NCI-H345 treated with DMSO at 0.1 percent for 48 hours (cell line): ENCODE measurements around the gene NGLY1.
A peak's percentile ranks its signal among the peaks of the same experiment; 100 is the strongest.

ENCODE experiments used
- DNase-seq: peaks from one replicate; lab custom pipeline; 2025; ENCODE audit not compliant: unreplicated experiment; lab: John Stamatoyannopoulos, UW

The NGLY1 gene, protein sequence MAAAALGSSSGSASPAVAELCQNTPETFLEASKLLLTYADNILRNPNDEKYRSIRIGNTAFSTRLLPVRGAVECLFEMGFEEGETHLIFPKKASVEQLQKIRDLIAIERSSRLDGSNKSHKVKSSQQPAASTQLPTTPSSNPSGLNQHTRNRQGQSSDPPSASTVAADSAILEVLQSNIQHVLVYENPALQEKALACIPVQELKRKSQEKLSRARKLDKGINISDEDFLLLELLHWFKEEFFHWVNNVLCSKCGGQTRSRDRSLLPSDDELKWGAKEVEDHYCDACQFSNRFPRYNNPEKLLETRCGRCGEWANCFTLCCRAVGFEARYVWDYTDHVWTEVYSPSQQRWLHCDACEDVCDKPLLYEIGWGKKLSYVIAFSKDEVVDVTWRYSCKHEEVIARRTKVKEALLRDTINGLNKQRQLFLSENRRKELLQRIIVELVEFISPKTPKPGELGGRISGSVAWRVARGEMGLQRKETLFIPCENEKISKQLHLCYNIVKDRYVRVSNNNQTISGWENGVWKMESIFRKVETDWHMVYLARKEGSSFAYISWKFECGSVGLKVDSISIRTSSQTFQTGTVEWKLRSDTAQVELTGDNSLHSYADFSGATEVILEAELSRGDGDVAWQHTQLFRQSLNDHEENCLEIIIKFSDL

GRCh38 chr3:25782938-25783660 lies at the start of gene NGLY1:
Gene NGLY1, minus strand, starts transcription at chr3:25783443. Its CDS starts 53 bp downstream, at chr3:25783390.
- peak; percentile 19 for DNase-seq

DNA sequence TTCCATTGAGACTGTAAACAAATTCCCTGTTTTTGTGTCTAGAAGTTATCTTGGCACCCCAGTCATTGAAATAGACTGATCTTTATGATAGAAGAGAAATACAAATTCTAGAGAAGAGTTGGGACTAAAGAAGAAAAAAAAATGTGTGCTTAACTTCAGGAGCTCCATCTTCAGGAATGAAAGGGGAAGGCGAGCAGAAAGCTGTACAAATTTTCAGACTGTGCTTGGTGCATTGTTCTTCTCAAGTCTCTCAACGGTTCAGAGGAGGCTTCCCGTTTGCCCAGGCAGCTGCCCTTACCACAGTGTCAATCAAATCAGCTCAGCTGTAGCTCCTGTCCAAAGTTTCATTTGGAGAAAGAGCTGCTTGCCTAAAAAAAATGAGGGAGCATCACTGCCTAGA lies 48.3 kb upstream of the NGLY1 start:
- peak; percentile 16 for DNase-seq

DNA sequence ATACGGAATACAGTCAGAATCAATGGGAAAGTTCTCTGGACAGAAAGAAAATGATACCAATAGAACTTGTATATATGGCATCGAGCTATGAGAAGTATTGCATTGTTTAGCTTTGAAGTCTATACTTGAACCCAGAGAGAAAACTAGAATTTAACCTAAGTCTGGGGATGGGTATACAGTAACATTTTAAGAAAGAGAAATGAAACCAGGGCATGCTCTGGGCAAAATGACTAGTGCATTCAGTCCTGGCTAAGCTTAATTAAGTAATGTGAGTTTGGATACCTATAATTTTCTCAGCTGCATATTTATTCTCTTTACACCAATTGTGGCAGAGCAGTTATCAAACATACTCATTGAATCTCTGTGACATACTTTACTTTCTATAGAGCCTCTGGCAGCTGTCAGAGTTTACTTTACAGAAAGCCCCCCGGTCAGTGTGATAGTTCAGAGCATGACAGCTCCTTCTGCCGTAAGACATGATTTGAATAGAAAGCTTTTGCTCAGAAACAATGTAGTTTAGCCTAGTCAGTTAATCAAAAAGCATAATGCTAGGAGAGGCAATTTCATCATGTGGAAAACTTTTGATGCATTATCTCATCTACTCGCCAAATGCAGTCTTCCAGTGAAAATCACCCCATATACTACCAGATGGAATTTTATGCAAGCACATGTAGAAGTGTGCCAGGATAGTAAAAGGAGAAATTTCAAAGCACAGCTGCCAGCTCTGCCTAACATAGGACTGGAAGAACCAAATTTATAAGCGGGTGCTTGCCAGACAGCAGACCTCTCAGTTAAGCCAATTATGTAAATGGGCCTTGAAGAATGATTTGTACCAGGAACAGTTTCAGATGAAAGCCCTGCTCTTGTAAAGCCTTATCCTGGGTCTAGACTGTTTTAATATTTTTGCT lies 47.4 kb upstream of the NGLY1 start:
- DNase-seq, result peak; percentile 27

GRCh38 chr3:25826510-25826909 lies 43.3 kb upstream of the NGLY1 start:
- no peak for DNase-seq

- no peak for DNase-seq
Measured at GRCh38 chr3:25823314-25823713, 40.1 kb upstream of the NGLY1 start.

GRCh38 chr3:25821746-25822573 lies 38.7 kb upstream of the NGLY1 start:
- DNase-seq, result no peak

DNA sequence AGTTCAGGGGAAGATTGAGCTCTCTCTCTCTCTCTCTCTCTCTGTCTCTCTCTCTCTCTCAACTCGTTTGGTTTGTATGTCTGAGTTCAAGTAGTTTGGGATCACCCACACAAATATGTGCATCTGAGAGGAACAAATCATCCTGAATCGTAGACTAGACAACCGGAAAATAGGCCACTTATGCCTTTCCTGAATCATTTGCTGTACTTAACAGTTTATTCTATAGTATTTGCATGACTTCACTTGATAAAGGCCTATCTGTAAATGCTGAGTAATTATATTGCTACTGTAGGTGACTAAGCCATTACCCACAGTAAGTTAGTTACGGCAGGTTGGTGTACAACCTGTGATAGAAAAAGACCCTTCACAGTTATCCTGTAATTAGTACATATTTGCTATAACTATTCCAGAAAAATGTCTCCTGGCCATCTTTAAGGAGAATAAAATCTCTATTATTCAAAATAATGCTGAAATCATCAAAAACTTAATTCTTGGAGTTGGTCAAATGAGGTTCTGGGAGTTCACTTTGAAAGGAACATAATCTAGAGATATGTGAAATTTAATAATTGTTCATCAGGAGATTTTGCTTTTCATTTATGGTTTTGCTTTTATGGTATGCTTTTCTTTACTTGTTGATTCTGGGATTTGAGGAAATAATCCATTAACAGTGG lies 37.7 kb upstream of the NGLY1 start:
- DNase-seq, result no peak

- no peak for DNase-seq
Measured at GRCh38 chr3:25820366-25820765, 37.1 kb upstream of the NGLY1 start.

- no peak for DNase-seq
Measured at GRCh38 chr3:25818335-25818734, 35.1 kb upstream of the NGLY1 start.

DNA sequence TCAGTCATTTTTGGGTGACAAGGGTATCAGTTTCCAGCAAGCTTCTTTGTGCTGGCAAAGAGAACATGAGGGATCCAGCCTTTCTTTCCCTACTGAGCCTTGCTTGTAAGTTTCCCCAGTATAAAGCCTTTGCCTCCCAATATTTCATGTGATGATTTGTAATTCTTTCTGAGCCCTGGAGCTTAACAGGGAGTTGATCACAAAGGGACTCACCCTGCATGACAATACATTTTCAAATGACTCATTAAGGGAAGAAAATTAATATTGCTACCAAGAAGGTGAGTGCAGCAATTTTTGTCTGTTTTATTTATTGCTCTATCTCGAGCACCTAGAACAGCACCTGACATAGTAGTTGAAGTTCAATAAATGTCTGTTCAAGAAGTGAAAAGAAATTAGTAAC lies 34.4 kb upstream of the NGLY1 start:
- DNase-seq, result no peak

DNA sequence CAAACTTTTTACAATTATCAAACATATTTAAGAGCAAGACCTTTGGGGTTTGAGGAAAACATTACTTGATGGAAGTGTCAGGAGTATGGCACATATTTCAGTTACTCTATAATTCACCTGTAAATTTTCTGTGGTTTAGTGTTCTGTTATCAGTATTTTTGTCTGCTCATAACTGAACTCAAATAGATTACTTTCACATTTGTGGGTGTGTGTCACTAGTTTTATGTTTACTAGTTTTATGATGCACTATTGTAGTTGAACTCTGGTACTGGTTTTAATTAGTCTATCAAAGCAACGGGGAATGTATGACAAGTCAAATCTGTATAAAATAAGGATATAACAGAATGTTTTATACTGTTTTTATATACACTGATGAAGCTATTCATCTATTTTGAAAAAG lies 33.9 kb upstream of the NGLY1 start:
- no peak for DNase-seq

DNA sequence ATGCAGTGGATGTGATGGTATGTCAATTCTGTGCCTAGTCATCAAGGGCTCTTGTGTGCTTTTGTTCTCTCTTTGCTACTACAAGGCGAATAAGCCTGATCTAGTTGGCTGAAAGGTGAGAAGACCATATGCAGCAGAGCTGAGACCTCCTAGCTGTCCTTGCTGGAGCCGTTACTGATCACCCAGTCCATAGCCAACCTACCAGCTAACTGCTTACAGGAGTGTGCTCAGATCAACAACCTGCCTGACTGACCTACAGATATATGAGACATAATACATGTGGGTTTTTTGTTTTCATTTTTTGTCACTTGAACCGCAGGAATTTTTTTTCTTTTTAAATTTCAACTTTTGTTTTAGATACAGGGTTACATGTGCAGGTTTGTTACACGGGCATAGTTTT lies 29.4 kb upstream of the NGLY1 start:
- DNase-seq, result no peak

GRCh38 chr3:25804676-25805075 lies 21.4 kb upstream of the NGLY1 start:
- DNase-seq, result no peak

GRCh38 chr3:25803833-25804232 lies 20.6 kb upstream of the NGLY1 start:
- no peak for DNase-seq

DNA sequence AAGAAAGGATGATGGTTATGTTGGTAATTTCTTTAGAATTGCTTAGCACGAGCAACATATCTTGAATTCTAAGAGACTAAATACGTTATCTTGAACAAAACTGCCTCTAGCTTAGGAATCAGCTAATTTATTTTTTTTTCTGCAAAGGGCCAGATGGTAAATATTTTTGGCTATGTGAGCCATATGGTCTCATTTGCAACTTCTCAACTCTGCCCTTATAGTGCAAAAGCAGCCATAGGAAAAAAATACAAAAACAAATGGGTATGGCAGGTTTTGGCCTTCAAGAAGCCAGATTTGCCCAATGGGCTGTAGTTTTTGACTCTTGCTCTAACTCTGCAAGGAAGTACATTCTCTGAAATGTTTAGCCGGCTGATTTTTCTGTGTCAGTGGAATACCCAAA lies 18.5 kb upstream of the NGLY1 start:
- DNase-seq, result no peak

GRCh38 chr3:25789596-25790556 lies 6.6 kb upstream of the NGLY1 start, which contains the start of gene OXSM:
Gene OXSM, plus strand, starts transcription at chr3:25790090. Its CDS starts 931 bp downstream, at chr3:25791021.
- DNase-seq, result peak; percentile 58

- DNase-seq, result no peak
Measured at GRCh38 chr3:25789209-25789595, 6.0 kb upstream of the NGLY1 start.

GRCh38 chr3:25787689-25788088 lies 4.4 kb upstream of the NGLY1 start:
- DNase-seq, result no peak
